ELF-1 (cell line): ENCODE results near the gene XRCC3.
"Not testable (repeated sequence)": the region's sequence is repeated elsewhere in the genome, so short reads cannot be mapped to it uniquely, and the experiment has no call there.

Source experiments
- DNase-seq: peaks from one replicate; pipeline ENCODE4 v3.0.0-alpha.2; 2016; ENCODE audit warnings: low read depth, low spot score

Gene XRCC3

DNA sequence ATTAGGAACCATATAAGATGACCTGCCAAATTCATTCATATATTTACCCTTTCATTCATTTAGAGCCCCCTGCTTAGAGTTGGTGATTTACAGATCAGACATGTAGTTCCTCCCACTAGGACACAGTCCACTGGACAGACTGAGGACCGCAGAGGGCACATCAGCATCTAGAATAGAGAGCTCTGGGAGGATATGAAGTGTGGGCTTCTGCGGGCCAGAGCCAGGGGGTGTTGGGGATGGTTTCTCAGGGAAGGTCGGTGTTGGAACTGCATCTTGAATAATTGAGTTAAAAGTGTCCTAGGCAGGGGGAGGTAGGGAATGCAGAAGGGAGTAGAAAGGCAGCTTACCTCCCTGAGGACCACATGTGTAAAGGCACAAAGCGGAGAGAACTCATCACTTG lies 43.3 kb downstream of the XRCC3 start:
- DNase-seq: no peak

DNA sequence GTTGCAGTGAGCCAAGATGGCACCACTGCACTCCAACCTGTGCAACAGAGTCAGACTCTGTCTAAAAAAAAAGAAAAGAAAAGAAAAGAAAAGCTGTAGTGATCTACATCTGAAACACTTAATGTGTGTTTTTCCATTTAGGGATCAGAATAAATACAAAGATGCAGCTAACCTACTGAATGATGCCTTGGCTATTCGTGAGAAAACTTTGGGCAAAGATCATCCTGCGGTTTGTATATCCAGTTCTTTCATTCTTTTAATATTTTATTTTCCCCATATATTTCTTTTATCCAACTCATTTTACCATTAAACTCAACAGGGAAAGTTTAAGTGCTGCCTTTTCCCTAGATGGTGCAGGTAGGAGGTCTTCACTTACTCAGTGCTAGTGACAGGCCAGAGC lies 45.9 kb downstream of the XRCC3 start:
- no peak for DNase-seq

DNA sequence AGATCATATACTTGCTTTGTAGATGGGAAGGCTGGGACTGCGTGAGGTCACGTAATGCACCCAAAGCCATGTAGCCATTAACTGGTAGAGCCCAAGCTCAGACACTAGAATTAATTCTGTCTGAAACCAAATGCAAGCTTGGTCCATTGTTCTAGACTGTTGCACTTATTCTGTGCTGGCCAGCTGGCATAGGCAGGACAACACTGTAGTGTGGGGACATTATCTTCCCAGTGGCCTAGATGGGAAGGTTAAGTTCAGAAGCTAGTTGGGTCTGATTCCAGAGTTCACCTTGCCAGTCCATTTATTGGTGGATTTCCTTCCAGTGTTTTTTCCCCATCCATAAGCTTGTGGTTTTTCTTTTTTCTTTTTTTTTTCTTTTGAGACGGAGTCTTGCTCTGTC lies 47.1 kb downstream of the XRCC3 start:
- no peak for DNase-seq

DNA sequence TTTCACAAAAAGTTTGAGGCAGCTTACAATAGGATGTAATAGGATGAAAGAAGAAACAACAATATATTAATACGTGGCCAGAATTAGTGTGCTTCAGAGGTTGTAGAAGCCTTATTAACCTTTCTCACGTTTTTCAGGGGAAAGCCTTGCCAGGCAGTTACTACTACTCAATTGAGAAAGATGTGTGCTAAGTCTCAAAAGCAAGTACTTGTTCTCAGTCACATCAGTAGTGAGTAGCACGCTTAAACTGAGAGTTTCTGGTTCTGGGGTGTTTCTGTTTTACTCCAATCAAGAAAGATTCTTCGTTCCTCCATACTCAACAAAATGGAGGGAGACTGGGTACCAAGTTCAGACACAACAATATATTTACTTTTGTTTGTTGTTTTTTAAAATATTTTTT lies 47.6 kb downstream of the XRCC3 start:
- no peak for DNase-seq

DNA sequence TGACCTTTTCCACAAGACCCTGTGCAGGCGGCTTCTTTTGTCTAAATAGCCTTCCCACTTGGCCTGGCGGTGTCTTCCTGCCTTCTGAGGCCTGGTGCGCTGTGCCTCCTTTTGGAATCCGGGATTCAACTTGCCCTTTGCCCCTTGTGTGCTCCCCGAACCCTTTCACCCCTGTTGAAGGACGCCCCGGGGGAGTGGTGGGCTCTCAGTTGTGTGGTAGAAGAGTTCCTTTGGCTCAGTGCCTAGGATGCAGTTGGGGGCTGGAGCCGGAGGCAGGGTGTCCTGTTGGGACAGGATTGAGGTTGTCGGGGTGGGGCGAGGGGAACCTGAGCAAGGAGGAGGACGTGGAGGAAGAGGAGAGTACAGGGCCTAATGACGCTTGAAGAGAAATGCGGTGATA lies 51.7 kb downstream of the XRCC3 start:
- DNase-seq: no peak

DNA sequence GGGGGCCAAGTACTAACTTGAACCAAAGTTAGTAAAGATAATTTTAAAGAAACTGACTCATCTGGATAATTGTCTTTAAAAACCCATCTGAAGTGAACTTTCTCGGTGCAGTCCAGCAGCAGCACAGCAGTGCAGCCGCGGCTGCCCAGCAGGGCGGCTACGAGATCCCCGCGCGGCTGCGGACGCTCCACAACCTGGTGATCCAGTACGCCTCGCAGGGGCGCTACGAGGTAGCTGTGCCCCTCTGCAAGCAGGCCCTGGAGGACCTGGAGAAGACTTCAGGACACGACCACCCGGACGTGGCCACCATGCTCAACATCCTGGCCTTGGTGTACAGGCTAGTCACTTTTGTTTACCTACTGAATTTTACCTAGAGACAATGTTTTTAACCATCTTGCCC lies 52.7 kb downstream of the XRCC3 start:
- DNase-seq: no peak

DNA sequence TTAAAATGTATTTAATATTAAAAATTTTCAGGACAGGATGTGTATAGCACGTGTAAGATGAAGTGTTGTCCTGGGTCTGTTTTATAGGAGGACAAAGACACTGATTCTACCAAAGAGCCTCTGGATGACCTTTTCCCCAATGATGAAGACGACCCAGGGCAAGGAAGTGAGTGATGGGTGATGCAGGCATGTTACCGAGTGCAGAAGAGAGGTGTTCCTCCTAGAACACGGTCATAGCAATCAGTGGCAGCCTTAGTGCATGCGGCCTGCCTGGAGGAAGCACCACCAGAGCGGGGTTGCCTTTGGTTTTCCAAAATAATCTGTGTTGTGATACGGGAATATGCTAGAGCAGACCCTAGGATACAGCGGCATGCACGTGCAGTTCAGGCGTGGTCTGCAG lies 53.2 kb downstream of the XRCC3 start:
- no peak for DNase-seq

DNA sequence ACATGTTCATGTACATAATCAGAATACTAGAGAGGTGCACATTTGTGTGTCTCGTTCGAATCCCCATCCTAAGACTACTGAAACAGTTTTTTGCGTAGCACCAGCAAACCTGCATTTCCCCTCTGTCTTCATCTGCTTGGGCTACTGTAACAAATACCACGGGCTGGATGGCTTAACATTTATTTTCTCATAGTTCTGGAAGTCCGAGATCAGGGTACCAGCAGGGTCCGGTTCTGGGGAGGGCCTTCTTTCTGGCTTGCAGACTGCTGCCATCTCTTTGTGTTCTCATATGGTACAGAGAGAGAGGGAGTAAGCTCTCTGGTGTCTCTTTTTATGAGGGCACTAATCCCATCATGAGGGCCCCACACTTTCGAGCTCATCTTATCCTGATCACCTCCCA lies 55.6 kb downstream of the XRCC3 start:
- no peak for DNase-seq

DNA sequence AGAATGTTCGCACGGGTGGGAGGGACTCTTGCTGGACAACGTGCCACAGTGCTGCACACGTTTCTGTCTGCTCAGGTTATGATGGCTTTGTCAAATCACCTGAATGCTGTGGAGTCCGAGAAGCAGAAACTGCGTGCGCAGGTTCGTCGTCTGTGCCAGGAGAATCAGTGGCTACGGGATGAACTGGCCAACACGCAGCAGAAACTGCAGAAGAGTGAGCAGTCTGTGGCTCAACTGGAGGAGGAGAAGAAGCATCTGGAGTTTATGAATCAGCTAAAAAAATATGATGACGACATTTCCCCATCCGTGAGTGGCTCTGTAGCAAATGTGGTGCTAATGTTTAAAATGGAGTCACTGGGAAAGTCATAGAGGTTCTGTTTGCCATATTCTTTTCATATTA lies 57.8 kb downstream of the XRCC3 start:
- no peak for DNase-seq

DNA sequence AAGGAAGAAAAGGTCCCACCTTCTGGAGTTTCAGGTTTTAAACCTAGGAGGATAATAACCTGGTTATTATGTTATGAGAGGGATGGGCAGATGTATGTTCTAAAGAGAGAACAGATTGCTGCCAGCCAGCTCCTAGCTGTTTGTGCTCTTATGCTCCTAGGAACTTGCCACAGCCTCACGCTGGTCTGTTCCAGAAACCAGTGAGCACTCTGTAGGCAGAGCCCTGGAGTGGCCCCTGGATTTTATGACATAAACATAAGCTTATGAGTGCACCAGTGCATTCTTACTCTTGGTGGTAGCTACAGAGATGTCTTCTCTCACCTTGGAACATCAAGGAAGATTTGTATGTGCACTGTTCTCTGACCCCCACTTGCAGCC lies 58.5 kb downstream of the XRCC3 start:
- no peak for DNase-seq

DNA sequence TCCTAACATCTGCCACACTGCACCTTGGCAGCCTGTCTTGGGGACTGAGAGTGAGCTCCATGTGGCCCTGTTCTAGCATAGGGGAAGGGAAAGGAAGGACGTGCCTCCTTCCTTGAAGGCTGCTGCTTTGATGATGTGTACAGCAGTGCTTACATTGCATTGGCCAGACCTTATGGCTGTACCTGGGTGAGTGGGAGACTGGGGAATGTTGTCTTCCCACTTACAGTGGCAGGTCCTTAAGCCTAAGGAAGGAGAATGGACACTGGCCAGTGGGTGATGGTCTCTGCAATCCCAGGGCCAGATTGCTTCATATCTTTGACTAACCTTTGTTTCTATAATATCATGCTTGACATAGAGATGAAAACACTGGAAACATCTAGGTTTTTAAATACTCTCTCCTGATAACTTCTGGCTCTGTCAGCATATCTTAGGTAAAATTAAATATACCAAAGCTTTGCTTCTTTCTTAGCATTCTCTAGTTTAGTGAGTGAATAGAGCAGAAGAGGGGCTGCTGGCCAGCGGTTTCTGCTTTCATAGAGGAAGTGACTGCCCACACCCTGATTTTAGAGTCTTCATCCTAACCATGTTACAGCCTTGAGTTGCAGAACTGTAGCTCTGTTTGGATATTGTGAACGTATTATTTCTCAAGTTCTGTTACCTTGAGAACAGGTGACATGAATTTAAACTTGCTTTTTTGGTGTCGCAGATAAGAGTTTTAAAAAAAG lies 59.1 kb downstream of the XRCC3 start:
- DNase-seq: no peak

DNA sequence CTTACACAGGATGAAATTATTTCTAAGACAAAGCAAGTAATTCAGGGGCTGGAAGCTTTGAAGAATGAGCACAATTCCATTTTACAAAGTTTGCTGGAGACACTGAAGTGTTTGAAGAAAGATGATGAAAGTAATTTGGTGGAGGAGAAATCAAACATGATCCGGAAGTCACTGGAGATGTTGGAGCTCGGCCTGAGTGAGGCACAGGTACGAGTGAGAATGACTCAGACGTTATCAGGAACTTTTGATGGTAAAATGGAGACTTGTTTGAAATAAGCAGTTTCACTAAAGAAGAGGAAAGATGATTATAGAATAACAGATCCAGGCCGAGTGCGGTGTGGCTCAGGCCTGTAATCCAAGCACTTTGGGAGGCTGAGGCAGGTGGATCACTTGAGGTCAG lies 60.6 kb downstream of the XRCC3 start:
- DNase-seq: no peak

DNA sequence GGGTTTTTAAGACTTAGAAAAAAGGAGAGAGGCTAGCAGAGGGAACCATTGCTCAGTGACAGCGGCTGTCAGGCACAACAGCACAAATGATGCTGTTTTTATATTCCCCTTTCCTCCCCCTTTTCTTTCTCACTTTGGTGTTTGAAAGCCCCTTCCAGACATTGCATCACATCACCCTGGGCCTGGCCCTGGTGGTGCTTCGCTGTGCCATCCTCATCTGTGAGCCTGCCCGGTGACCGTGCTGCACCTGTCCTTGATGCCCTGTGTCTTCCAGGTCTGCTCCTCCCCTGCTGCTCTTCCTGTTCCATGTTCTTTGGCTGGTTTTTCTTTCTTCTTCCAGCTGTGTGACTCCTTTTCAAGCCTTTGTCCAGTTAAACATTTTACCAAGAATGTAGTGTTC lies 61.4 kb downstream of the XRCC3 start:
- DNase-seq: no peak

DNA sequence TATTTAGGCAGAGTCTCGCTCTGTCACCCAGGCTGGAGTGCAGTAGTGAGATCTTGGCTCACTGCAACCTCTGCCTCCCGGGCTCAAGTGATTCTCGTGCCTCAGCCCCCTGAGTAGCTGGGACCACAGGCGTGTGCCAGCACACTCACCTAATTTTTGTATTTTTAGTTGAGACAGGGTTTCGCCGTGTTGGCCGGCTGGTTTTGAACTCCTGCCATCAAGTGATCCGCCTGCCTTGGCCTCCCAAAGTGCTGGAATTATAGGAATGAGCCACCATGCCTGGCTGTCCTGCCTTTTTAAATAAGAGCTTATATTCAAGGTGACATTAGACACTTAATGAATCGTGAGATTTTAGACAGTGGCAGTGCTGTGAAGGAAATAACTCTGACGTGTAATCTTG lies 61.9 kb downstream of the XRCC3 start:
- DNase-seq: not testable (repeated sequence)

DNA sequence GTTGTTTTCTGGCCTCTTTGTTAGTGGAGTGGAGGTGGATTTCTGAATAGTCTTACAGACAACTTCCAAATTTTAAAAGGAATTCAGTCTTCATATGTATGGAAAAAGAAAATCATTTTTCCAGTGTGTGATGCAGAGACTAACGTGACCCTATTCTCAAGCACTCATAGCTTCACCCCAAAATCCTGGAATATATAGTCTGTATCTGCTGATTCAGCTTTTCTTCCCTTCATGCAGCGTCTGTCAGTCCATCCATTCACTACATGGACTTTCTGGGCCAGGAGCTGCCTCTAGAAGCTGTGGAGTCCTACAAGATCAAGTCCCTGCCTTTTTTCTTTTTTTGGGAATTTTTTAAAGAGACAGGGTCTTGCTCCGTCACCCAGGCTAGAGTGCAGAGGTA lies 62.4 kb downstream of the XRCC3 start:
- DNase-seq: no peak

DNA sequence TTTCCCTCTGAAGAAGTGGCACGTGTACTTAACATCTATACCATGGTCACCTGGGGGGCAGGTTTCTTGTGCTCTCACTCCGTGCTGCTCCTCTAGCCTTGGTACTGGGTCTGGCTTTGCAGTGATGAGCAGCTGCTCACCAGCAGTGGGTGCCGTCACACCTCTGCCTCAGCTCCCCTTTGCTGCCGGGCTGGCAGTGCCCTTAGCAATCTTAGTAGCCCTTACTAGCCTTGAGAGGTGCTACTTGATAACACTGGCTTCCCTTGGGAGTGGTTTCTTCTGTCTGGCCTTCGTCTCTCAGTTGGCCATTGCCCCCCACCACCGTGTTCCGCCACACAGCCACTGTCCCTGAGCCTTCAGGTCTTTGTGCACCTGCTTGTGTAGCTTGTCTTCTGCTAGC lies 63.7 kb downstream of the XRCC3 start:
- no peak for DNase-seq

DNA sequence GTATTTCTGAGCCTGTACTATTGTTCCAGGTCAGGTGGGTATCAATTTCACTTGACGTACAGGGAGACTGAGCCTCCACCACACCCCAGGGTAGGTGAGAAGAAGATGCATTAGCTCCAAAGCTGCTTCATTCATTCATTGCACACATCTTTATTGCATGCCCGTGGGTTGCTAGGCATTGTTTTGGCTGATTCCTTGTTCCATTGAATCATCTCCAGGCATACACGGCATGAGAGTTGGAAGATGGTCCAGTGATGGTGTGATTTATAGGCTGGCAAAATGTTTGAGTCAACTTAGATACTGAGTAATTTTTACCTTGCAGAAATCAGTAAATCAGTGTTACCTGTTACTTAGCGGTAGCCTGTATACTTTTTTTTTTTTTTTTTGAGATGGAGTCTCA lies 65.0 kb downstream of the XRCC3 start:
- no peak for DNase-seq

DNA sequence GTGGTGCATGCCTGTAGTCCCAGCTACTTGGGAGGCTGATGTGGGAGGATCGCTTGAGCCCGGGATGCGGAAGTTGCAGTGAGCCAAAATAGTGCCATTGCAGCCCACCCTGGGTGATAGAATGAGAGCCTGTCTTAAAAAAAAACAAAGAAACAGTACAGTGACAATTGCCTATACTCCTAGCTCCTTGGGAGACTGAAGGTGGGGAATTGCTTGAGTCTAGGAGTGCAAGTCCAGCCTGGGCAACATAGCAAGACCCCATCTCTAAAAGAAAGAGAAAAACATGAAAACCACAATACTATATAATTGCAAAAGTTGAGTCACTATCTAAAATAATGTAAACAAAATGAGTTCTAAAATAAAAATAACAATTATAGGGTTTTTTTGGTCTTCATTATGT lies 66.2 kb downstream of the XRCC3 start:
- DNase-seq: no peak
